HepG2 (cell line): ENCODE results near the gene PPCS. TPM values are rescaled to one million over a fixed set of nuclear protein-coding genes. Genes with fewer than 3 reads are reported as not detected.

Experiments
- BRCA1 ChIP-seq: sonication (generic); formaldehyde crosslinking; IDR thresholded peaks from 2 replicates; pipeline ENCODE4 v1.4.0; 2020; ENCODE audit warnings: missing genetic modification reagents
- EED ChIP-seq: sonication (generic); formaldehyde crosslinking; IDR thresholded peaks from 2 replicates; pipeline ENCODE4 v1.5.0; 2020; ENCODE audit warnings: mild to moderate bottlenecking, missing genetic modification reagents
- HMGXB3 ChIP-seq: sonication (generic); formaldehyde crosslinking; IDR thresholded peaks from 2 replicates; pipeline ENCODE4 v1.4.0; 2020; ENCODE audit warnings: missing genetic modification reagents, borderline replicate concordance
- IRF2 ChIP-seq: IDR thresholded peaks from 2 replicates; pipeline ENCODE4 v1.6.1; 2018; ENCODE audit warnings: missing genetic modification reagents, missing compliant biosample characterization
- MLLT10 ChIP-seq: sonication (generic); formaldehyde crosslinking; IDR thresholded peaks from 2 replicates; pipeline ENCODE4 v1.4.0; 2020; ENCODE audit warnings: missing genetic modification reagents
- NR2F1 ChIP-seq, 2 experiments: fragments of 450-650 bp in 1 of 2; formaldehyde crosslinking in 1 of 2; IDR thresholded peaks; 2 replicates each; pipeline versions ENCODE4 v1.5.0 to v1.6.1; 2016 to 2020; ENCODE audit warnings: mild to moderate bottlenecking in 1 of 2, missing compliant biosample characterization in 1 of 2, missing genetic modification reagents in 1 of 2, moderate library complexity in 1 of 2
- ONECUT2 ChIP-seq: sonication (generic); formaldehyde crosslinking; IDR thresholded peaks from 2 replicates; pipeline ENCODE4 v1.4.0; 2020; ENCODE audit warnings: missing genetic modification reagents
- POLR2G ChIP-seq: fragments of 200-400 bp; formaldehyde crosslinking; IDR thresholded peaks from 2 replicates; pipeline ENCODE4 v1.6.1; 2018; ENCODE audit warnings: mild to moderate bottlenecking, low read depth, low read length, moderate library complexity
- REL ChIP-seq: sonication (generic); formaldehyde crosslinking; conservative IDR thresholded peaks from 2 replicates; pipeline ENCODE4 v1.8.0; 2022; ENCODE audit warnings: mild to moderate bottlenecking, missing genetic modification reagents, moderate library complexity
- SKIL ChIP-seq: sonication (generic); formaldehyde crosslinking; IDR thresholded peaks from 2 replicates; pipeline ENCODE4 v1.8.0; 2022; ENCODE audit warnings: missing genetic modification reagents, mild to moderate bottlenecking, moderate library complexity, borderline replicate concordance
- SMYD3 ChIP-seq: sonication (generic); formaldehyde crosslinking; IDR thresholded peaks from 2 replicates; pipeline ENCODE4 v1.8.1; 2023; ENCODE audit warnings: mild to moderate bottlenecking, missing genetic modification reagents
- ZBTB42 ChIP-seq: sonication (generic); formaldehyde crosslinking; IDR thresholded peaks from 2 replicates; pipeline ENCODE4 v1.5.0; 2020; ENCODE audit warnings: mild to moderate bottlenecking, missing genetic modification reagents
- ZFP91 ChIP-seq: sonication (generic); formaldehyde crosslinking; IDR thresholded peaks from 2 replicates; pipeline ENCODE4 v1.9.0; 2022; ENCODE audit warnings: missing genetic modification reagents, mild to moderate bottlenecking, borderline replicate concordance
- ZNF232 ChIP-seq: sonication (generic); formaldehyde crosslinking; IDR thresholded peaks from 2 replicates; pipeline ENCODE4 v1.4.0; 2020; ENCODE audit warnings: missing genetic modification reagents, borderline replicate concordance
- ZNF280D ChIP-seq: sonication (generic); formaldehyde crosslinking; IDR thresholded peaks from 2 replicates; pipeline ENCODE4 v1.5.1; 2020; ENCODE audit warnings: mild to moderate bottlenecking, missing genetic modification reagents
- ZNF775 ChIP-seq: sonication (generic); formaldehyde crosslinking; IDR thresholded peaks from 2 replicates; pipeline ENCODE4 v1.4.0; 2020; ENCODE audit warnings: missing genetic modification reagents, mild to moderate bottlenecking, moderate library complexity, borderline replicate concordance
- ZSCAN22 ChIP-seq: sonication (generic); formaldehyde crosslinking; IDR thresholded peaks from 2 replicates; pipeline ENCODE4 v1.4.0; 2020; ENCODE audit warnings: mild to moderate bottlenecking, missing genetic modification reagents
- polyA plus RNA-seq, 8 experiments: library from polyadenylated mRNA; depleted of rRNA in 3 of 8; stranded (reverse) in 7 of 8; unstranded in 1 of 8; fragments of >200 nt; fragmentation: Illumina TruSeq in 4 of 8; extraction: Trizol in 4 of 8; gene quantifications; 2 replicates each; pipeline versions ENCODE4 v1.2.1 to v1.2.3, GENCODE V29; 2011 to 2016; ENCODE audit warnings: low read depth in 4 of 8, missing spikeins in 1 of 8, mixed read lengths in 1 of 8; ENCODE audit not compliant: insufficient read depth in 1 of 8
- total RNA-seq, 5 experiments: library from RNA; depleted of rRNA; stranded (reverse); fragments of >200 nt; fragmentation: Illumina TruSeq; extraction: Trizol; gene quantifications; 2 replicates each; pipeline ENCODE4 v1.2.3, GENCODE V29; 2016; ENCODE audit warnings: low read depth in 1 of 5

Gene PPCS
- total and polyA plus RNA-seq, 2 of the 13 experiments (the other 11 are each of a cell fraction or from before 2014, with no cell fraction given): 13.4 to 38.9 TPM

GRCh38 chr1:42456010-42456753 is at the start of gene PPCS, which contains the start of gene ZMYND12 (continued):
- TF ChIP-seq HMGXB3 (CRISPR knock-in tag): no peak; the same call in 1 of the 2 replicates
- peak; percentile 74; the same call in 1 of the 2 replicates for TF ChIP-seq ZBTB42 (CRISPR knock-in tag)
- TF ChIP-seq SKIL (CRISPR knock-in tag): no peak
- TF ChIP-seq ZNF280D (CRISPR knock-in tag): no peak
- TF ChIP-seq ZFP91 (CRISPR knock-in tag): peak; percentile 90
- TF ChIP-seq MLLT10 (CRISPR knock-in tag): no peak
- no peak for TF ChIP-seq NR2F1 (CRISPR knock-in tag; IDR thresholded peaks at IDR 0.05)
- TF ChIP-seq ZNF775 (CRISPR knock-in tag): no peak
- no peak for TF ChIP-seq SMYD3 (CRISPR knock-in tag)
- peak; percentile 73; the same call in 1 of the 2 replicates for TF ChIP-seq EED (CRISPR knock-in tag)
- TF ChIP-seq ZSCAN22 (CRISPR knock-in tag): no peak
- TF ChIP-seq ONECUT2 (CRISPR knock-in tag): no peak
- no peak for TF ChIP-seq BRCA1 (CRISPR knock-in tag)
- TF ChIP-seq POLR2G: peak; percentile 82
- TF ChIP-seq IRF2 (CRISPR knock-in tag): peak; percentile 50; the same call in 1 of the 2 replicates
- TF ChIP-seq REL (CRISPR knock-in tag): no peak; the same call in 1 of the 2 replicates
- TF ChIP-seq ZNF232 (CRISPR knock-in tag): 0 out of 2 replicates have a peak, but pooled peaks have one; percentile 47
